Measurements from ENCODE around the gene GGA1.

DNA sequence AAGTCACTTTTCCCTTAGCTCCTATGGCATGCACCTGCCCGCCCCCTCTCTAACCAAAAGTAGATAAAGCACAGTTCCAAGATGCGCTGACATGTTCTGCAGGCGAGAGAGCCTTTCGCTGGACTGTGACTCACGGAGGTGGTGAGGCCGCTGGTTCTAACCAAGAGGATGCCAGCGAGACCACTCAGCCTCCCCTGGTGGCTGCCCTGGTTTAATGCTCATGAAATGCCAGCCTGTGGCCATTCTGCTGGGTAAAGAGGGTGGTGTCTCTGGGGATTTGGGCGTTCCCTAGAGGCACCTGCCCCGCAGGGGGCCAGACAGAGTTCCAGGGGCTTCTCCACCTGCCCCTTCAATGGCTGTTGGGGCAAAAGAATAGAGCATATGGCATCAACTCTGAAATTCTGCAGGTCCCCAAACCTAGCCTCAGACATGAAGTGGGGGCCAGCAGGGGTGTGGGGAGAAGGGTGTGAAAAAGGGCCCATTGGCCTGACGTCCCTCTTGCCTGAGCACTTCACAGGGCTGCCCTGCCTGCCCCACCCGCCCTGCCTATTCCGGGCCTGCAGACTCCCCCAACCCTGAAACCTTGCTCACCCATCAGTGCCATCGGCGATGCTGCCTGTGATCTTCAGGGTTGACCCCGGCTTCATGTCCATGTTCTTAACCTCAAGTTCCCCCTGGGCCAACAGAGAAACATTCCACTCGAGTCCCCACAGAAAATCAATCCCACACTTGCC is 37.2 kb upstream of the GGA1 start:
- peak in 2 of 3 donors; percentile 6 to 19 for TF ChIP-seq POLR2AphosphoS5 (IDR thresholded peaks at IDR 0.05)
- TF ChIP-seq, protein P1, sequence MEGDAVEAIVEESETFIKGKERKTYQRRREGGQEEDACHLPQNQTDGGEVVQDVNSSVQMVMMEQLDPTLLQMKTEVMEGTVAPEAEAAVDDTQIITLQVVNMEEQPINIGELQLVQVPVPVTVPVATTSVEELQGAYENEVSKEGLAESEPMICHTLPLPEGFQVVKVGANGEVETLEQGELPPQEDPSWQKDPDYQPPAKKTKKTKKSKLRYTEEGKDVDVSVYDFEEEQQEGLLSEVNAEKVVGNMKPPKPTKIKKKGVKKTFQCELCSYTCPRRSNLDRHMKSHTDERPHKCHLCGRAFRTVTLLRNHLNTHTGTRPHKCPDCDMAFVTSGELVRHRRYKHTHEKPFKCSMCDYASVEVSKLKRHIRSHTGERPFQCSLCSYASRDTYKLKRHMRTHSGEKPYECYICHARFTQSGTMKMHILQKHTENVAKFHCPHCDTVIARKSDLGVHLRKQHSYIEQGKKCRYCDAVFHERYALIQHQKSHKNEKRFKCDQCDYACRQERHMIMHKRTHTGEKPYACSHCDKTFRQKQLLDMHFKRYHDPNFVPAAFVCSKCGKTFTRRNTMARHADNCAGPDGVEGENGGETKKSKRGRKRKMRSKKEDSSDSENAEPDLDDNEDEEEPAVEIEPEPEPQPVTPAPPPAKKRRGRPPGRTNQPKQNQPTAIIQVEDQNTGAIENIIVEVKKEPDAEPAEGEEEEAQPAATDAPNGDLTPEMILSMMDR (IDR thresholded peaks at IDR 0.05 in 8 of 11, conservative IDR thresholded peaks at IDR 0.05 in 3 of 11): no peak
- no peak for TF ChIP-seq POLR2A (IDR thresholded peaks at IDR 0.05)

All from spleen (tissue), 7 donors.